ENCODE results near the gene ISM1. TPM values are rescaled to one million over a fixed set of nuclear protein-coding genes. Genes with fewer than 3 reads are reported as not detected.

ISM1 gene
- total and polyA plus RNA-seq, 2 of the 13 experiments (the other 11 are each of a cell fraction or from before 2014, with no cell fraction given): 0.40 to 1.4 TPM

DNA sequence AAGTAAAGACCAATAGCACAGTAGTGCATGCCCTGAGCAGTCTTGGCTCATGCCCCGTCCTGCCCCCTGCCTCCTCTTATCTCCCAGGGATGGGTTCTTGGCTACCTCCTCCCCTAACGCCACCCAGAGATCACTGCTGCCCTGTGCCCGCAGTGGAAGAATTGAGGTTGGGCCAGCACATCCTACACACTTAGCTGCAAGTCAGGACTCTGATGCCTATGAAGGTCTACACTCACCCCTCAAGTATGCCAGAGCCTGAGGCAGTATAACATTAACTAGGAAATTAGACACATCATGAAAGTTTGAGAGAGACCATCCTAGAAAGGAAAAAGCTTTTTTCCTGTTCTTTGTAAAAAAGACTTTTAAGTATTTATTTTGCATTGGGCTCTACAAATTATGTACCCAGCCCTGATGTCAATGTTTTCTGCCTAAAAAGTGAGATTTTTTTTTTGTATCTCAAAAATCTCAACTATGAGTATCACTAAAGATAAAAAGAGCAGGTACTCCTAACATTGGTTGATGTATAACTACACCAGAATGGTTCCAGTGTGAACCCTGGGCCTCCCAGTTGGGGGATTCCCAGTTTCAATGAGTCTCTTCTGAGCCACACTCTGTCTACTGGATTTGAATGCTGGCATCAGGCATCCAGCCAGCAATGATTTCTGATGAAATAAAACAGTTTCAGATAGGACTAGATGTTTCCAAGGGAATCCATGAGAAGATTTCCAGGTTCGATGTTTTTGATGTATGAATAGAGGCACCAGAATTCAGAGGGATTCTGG lies 115.4 kb downstream of the ISM1 start (continued):
- TF ChIP-seq, protein P1, sequence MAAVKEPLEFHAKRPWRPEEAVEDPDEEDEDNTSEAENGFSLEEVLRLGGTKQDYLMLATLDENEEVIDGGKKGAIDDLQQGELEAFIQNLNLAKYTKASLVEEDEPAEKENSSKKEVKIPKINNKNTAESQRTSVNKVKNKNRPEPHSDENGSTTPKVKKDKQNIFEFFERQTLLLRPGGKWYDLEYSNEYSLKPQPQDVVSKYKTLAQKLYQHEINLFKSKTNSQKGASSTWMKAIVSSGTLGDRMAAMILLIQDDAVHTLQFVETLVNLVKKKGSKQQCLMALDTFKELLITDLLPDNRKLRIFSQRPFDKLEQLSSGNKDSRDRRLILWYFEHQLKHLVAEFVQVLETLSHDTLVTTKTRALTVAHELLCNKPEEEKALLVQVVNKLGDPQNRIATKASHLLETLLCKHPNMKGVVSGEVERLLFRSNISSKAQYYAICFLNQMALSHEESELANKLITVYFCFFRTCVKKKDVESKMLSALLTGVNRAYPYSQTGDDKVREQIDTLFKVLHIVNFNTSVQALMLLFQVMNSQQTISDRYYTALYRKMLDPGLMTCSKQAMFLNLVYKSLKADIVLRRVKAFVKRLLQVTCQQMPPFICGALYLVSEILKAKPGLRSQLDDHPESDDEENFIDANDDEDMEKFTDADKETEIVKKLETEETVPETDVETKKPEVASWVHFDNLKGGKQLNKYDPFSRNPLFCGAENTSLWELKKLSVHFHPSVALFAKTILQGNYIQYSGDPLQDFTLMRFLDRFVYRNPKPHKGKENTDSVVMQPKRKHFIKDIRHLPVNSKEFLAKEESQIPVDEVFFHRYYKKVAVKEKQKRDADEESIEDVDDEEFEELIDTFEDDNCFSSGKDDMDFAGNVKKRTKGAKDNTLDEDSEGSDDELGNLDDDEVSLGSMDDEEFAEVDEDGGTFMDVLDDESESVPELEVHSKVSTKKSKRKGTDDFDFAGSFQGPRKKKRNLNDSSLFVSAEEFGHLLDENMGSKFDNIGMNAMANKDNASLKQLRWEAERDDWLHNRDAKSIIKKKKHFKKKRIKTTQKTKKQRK (IDR thresholded peaks at IDR 0.05; ENCODE audit: low read length): no peak
- TF ChIP-seq ZNF589 (CRISPR knock-in tag; conservative IDR thresholded peaks at IDR 0.05) (no peak), PATZ1 (CRISPR knock-in tag; IDR thresholded peaks at IDR 0.05) (no peak), ZFP62 (CRISPR knock-in tag; IDR thresholded peaks at IDR 0.05) (no peak), BRD4 (CRISPR knock-in tag; IDR thresholded peaks at IDR 0.05) (no peak), DRAP1 (CRISPR knock-in tag; IDR thresholded peaks at IDR 0.05) (peak; percentile 42; the same call in 1 of the 2 replicates), CAMTA2 (CRISPR knock-in tag; IDR thresholded peaks at IDR 0.05; ENCODE audit: borderline replicate concordance) (no peak), ZBTB2 (CRISPR knock-in tag; IDR thresholded peaks at IDR 0.05; ENCODE audit: low read depth) (no peak), ZNF362 (CRISPR knock-in tag; IDR thresholded peaks at IDR 0.05; ENCODE audit: borderline replicate concordance) (peak; percentile 27; the same call in 1 of the 2 replicates), ZNF333 (CRISPR knock-in tag; IDR thresholded peaks at IDR 0.05; ENCODE audit: borderline replicate concordance) (no peak), PPARG (CRISPR knock-in tag; conservative IDR thresholded peaks at IDR 0.05) (0 out of 2 replicates have a peak, but pooled peaks have one; percentile 17), ZFP41 (CRISPR knock-in tag; IDR thresholded peaks at IDR 0.05; ENCODE audit: borderline replicate concordance) (no peak), HMGA1 (CRISPR knock-in tag; conservative IDR thresholded peaks at IDR 0.05) (no peak), SIX4 (CRISPR knock-in tag; IDR thresholded peaks at IDR 0.05) (no peak)
- TF ChIP-seq, protein P2, sequence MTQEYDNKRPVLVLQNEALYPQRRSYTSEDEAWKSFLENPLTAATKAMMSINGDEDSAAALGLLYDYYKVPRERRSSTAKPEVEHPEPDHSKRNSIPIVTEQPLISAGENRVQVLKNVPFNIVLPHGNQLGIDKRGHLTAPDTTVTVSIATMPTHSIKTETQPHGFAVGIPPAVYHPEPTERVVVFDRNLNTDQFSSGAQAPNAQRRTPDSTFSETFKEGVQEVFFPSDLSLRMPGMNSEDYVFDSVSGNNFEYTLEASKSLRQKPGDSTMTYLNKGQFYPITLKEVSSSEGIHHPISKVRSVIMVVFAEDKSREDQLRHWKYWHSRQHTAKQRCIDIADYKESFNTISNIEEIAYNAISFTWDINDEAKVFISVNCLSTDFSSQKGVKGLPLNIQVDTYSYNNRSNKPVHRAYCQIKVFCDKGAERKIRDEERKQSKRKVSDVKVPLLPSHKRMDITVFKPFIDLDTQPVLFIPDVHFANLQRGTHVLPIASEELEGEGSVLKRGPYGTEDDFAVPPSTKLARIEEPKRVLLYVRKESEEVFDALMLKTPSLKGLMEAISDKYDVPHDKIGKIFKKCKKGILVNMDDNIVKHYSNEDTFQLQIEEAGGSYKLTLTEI (CRISPR knock-in tag; conservative IDR thresholded peaks at IDR 0.05): no peak
- TF ChIP-seq, protein P3, sequence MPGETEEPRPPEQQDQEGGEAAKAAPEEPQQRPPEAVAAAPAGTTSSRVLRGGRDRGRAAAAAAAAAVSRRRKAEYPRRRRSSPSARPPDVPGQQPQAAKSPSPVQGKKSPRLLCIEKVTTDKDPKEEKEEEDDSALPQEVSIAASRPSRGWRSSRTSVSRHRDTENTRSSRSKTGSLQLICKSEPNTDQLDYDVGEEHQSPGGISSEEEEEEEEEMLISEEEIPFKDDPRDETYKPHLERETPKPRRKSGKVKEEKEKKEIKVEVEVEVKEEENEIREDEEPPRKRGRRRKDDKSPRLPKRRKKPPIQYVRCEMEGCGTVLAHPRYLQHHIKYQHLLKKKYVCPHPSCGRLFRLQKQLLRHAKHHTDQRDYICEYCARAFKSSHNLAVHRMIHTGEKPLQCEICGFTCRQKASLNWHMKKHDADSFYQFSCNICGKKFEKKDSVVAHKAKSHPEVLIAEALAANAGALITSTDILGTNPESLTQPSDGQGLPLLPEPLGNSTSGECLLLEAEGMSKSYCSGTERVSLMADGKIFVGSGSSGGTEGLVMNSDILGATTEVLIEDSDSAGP (CRISPR knock-in tag; IDR thresholded peaks at IDR 0.05; ENCODE audit: borderline replicate concordance): peak; percentile 23; the same call in 1 of the 2 replicates

All from HepG2 (cell line).